ENCODE results near the gene FBN3.

- TF ChIP-seq KLF9 (tag by site-specific recombination; IDR thresholded peaks at IDR 0.05; ENCODE audit: low read depth), result no peak
- TF ChIP-seq CTCF (tag by site-specific recombination; IDR thresholded peaks at IDR 0.05), result no peak
- no peak for TF ChIP-seq HOXD13 (CRISPR knock-in tag; IDR thresholded peaks at IDR 0.05; ENCODE audit: borderline replicate concordance)
- TF ChIP-seq, protein P1, sequence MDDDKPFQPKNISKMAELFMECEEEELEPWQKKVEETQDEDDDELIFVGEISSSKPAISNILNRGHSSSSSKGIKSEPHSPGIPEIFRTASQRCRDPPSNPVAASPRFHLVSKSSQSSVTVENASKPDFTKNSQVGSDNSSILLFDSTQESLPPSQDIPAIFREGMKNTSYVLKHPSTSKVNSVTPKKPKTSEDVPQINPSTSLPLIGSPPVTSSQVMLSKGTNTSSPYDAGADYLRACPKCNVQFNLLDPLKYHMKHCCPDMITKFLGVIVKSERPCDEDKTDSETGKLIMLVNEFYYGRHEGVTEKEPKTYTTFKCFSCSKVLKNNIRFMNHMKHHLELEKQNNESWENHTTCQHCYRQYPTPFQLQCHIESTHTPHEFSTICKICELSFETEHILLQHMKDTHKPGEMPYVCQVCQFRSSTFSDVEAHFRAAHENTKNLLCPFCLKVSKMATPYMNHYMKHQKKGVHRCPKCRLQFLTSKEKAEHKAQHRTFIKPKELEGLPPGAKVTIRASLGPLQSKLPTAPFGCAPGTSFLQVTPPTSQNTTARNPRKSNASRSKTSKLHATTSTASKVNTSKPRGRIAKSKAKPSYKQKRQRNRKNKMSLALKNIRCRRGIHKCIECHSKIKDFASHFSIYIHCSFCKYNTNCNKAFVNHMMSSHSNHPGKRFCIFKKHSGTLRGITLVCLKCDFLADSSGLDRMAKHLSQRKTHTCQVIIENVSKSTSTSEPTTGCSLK (tag by site-specific recombination; IDR thresholded peaks at IDR 0.05), result no peak
- no peak for TF ChIP-seq ZNF561 (tag by site-specific recombination; IDR thresholded peaks at IDR 0.05; ENCODE audit: borderline replicate concordance)
- no peak for TF ChIP-seq ZNF274 (IDR thresholded peaks at IDR 0.05; ENCODE audit: low read length)
- no peak for TF ChIP-seq ZNF274 (tag by site-specific recombination; IDR thresholded peaks at IDR 0.05; ENCODE audit: borderline replicate concordance)
- no peak for TF ChIP-seq ZNF626 (tag by site-specific recombination; IDR thresholded peaks at IDR 0.05)
- TF ChIP-seq, protein P2, sequence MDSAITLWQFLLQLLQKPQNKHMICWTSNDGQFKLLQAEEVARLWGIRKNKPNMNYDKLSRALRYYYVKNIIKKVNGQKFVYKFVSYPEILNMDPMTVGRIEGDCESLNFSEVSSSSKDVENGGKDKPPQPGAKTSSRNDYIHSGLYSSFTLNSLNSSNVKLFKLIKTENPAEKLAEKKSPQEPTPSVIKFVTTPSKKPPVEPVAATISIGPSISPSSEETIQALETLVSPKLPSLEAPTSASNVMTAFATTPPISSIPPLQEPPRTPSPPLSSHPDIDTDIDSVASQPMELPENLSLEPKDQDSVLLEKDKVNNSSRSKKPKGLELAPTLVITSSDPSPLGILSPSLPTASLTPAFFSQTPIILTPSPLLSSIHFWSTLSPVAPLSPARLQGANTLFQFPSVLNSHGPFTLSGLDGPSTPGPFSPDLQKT (IDR thresholded peaks at IDR 0.05; ENCODE audit: borderline replicate concordance, low read depth, low read length), result no peak
- TF ChIP-seq ZBTB7A (tag by site-specific recombination; IDR thresholded peaks at IDR 0.05; ENCODE audit: low read depth), result no peak
- no peak for TF ChIP-seq ZNF112 (tag by site-specific recombination; IDR thresholded peaks at IDR 0.05)
- TF ChIP-seq ZNF302 (tag by site-specific recombination; IDR thresholded peaks at IDR 0.05; ENCODE audit: low read depth), result no peak
Measured at GRCh38 chr19:8086849-8087248, 62.5 kb downstream of the FBN3 start.

Measured in HEK293 (cell line).